HepG2 (cell line): Measurements from ENCODE around the gene NT5DC1. TPM values are rescaled to one million over a fixed set of nuclear protein-coding genes. Genes with fewer than 3 reads are reported as not detected.

ENCODE experiments used
- ATAD3A ChIP-seq: sonication (generic); formaldehyde crosslinking; IDR thresholded peaks from 2 replicates; pipeline ENCODE4 v1.4.0; 2020; ENCODE audit warnings: missing genetic modification reagents
- ATF3 ChIP-seq: sonication (generic); formaldehyde crosslinking; IDR thresholded peaks from 2 replicates; pipeline ENCODE4 v1.4.0; 2020; ENCODE audit warnings: missing genetic modification reagents
- ATF7-NPFF ChIP-seq: sonication (generic); formaldehyde crosslinking; IDR thresholded peaks from 2 replicates; pipeline ENCODE4 v1.8.1; 2023; ENCODE audit warnings: mild to moderate bottlenecking, low read depth, missing genetic modification reagents, moderate library complexity
- FIP1L1 ChIP-seq: fragments of 200-400 bp; formaldehyde crosslinking; IDR thresholded peaks from 2 replicates; pipeline ENCODE4 v1.6.1; 2018; ENCODE audit warnings: low read depth, mild to moderate bottlenecking, low read length, moderate library complexity, borderline replicate concordance; ENCODE audit not compliant: insufficient read depth
- FOSL1 ChIP-seq: sonication (generic); formaldehyde crosslinking; IDR thresholded peaks from 2 replicates; pipeline ENCODE4 v1.9.0; 2021; ENCODE audit warnings: missing genetic modification reagents, borderline replicate concordance
- GATA4 ChIP-seq: sonication (generic); IDR thresholded peaks from 2 replicates; pipeline ENCODE4 v1.6.1; 2016; ENCODE audit warnings: antibody characterized with exemption, low read depth, borderline replicate concordance
- LRRFIP1 ChIP-seq: sonication (generic); formaldehyde crosslinking; conservative IDR thresholded peaks from 2 replicates; pipeline ENCODE4 v1.4.0; 2020; ENCODE audit warnings: missing genetic modification reagents
- MATR3 ChIP-seq: sonication (generic); formaldehyde crosslinking; IDR thresholded peaks from 2 replicates; pipeline ENCODE4 v1.4.0; 2020; ENCODE audit warnings: missing genetic modification reagents
- MXD1 ChIP-seq: sonication (generic); formaldehyde crosslinking; IDR thresholded peaks from 2 replicates; pipeline ENCODE4 v1.4.0; 2020; ENCODE audit warnings: mild to moderate bottlenecking, missing genetic modification reagents
- NFKB2 ChIP-seq: sonication (generic); formaldehyde crosslinking; IDR thresholded peaks from 2 replicates; pipeline ENCODE4 v1.4.0; 2020; ENCODE audit warnings: missing genetic modification reagents, borderline replicate concordance
- NRL ChIP-seq: sonication (generic); formaldehyde crosslinking; IDR thresholded peaks from 2 replicates; pipeline ENCODE4 v1.5.0; 2020; ENCODE audit warnings: missing genetic modification reagents, mild to moderate bottlenecking, moderate library complexity, borderline replicate concordance
- RNF2 ChIP-seq: fragments of 450-650 bp; conservative IDR thresholded peaks from 2 replicates; pipeline ENCODE4 v1.6.1; 2016; ENCODE audit warnings: low read depth
- SNAI1 ChIP-seq: sonication (generic); formaldehyde crosslinking; IDR thresholded peaks from 2 replicates; pipeline ENCODE4 v1.5.0; 2020; ENCODE audit warnings: mild to moderate bottlenecking, missing genetic modification reagents, borderline replicate concordance
- SRSF4 ChIP-seq: fragments of 200-400 bp; formaldehyde crosslinking; IDR thresholded peaks from one replicate; pipeline ENCODE4 v1.6.1; 2018; ENCODE audit warnings: mild to moderate bottlenecking, low read depth, low read length, moderate library complexity; ENCODE audit not compliant: poor library complexity, severe bottlenecking
- TBX3 ChIP-seq: fragments of 450-650 bp; IDR thresholded peaks from 2 replicates; pipeline ENCODE4 v1.6.1; 2017; ENCODE audit warnings: antibody characterized with exemption, mild to moderate bottlenecking, inconsistent platforms, borderline replicate concordance
- ZMAT3 ChIP-seq: sonication (generic); formaldehyde crosslinking; conservative IDR thresholded peaks from 2 replicates; pipeline ENCODE4 v1.7.0; 2021; ENCODE audit warnings: missing genetic modification reagents
- ZNF530 ChIP-seq: sonication (generic); formaldehyde crosslinking; IDR thresholded peaks from 2 replicates; pipeline ENCODE4 v1.5.0; 2020; ENCODE audit warnings: low read depth, mild to moderate bottlenecking, missing genetic modification reagents
- ZNF564 ChIP-seq: sonication (generic); formaldehyde crosslinking; IDR thresholded peaks from 2 replicates; pipeline ENCODE4 v1.8.1; 2023; ENCODE audit warnings: mild to moderate bottlenecking, missing genetic modification reagents
- ZNF839 ChIP-seq: sonication (generic); formaldehyde crosslinking; IDR thresholded peaks from 2 replicates; pipeline ENCODE4 v1.4.0; 2020; ENCODE audit warnings: missing genetic modification reagents, mild to moderate bottlenecking, borderline replicate concordance
- polyA plus RNA-seq, 8 experiments: library from polyadenylated mRNA; depleted of rRNA in 3 of 8; stranded (reverse) in 7 of 8; unstranded in 1 of 8; fragments of >200 nt; fragmentation: Illumina TruSeq in 4 of 8; extraction: Trizol in 4 of 8; gene quantifications; 2 replicates each; pipeline versions ENCODE4 v1.2.1 to v1.2.3, GENCODE V29; 2011 to 2016; ENCODE audit warnings: low read depth in 4 of 8, missing spikeins in 1 of 8, mixed read lengths in 1 of 8; ENCODE audit not compliant: insufficient read depth in 1 of 8
- total RNA-seq, 5 experiments: library from RNA; depleted of rRNA; stranded (reverse); fragments of >200 nt; fragmentation: Illumina TruSeq; extraction: Trizol; gene quantifications; 2 replicates each; pipeline ENCODE4 v1.2.3, GENCODE V29; 2016; ENCODE audit warnings: low read depth in 1 of 5
- TF ChIP-seq, protein P1 (sequence below): fragments of 450-650 bp; IDR thresholded peaks from 2 replicates; pipeline ENCODE4 v1.6.1; 2016
- TF ChIP-seq, protein P2 (sequence below): sonication (generic); formaldehyde crosslinking; IDR thresholded peaks from 2 replicates; pipeline ENCODE4 v1.5.0; 2020; ENCODE audit warnings: missing genetic modification reagents, mild to moderate bottlenecking, borderline replicate concordance

NT5DC1 gene
- total and polyA plus RNA-seq, 2 of the 13 experiments (the other 11 are each of a cell fraction or from before 2014, with no cell fraction given), result 27.0 to 56.1 TPM

GRCh38 chr6:116279232-116280160 is 178.8 kb downstream of the NT5DC1 start, which contains the start of gene TSPYL1 (continued):
- TF ChIP-seq, protein P1, sequence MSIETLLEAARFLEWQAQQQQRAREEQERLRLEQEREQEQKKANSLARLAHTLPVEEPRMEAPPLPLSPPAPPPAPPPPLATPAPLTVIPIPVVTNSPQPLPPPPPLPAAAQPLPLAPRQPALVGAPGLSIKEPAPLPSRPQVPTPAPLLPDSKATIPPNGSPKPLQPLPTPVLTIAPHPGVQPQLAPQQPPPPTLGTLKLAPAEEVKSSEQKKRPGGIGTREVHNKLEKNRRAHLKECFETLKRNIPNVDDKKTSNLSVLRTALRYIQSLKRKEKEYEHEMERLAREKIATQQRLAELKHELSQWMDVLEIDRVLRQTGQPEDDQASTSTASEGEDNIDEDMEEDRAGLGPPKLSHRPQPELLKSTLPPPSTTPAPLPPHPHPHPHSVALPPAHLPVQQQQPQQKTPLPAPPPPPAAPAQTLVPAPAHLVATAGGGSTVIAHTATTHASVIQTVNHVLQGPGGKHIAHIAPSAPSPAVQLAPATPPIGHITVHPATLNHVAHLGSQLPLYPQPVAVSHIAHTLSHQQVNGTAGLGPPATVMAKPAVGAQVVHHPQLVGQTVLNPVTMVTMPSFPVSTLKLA, result no peak
- TF ChIP-seq SRSF4 (no peak), ATF3 (CRISPR knock-in tag) (0 out of 2 replicates have a peak, but pooled peaks have one; percentile 9), GATA4 (peak; percentile 76; the same call in 1 of the 2 replicates), TBX3 (peak; percentile 5; the same call in 1 of the 2 replicates), SNAI1 (CRISPR knock-in tag) (no peak), ZNF564 (CRISPR knock-in tag) (peak; percentile 69; the same call in 1 of the 2 replicates), FOSL1 (CRISPR knock-in tag) (no peak), NRL (peak; percentile 93), FIP1L1 (no peak), MATR3 (CRISPR knock-in tag) (no peak), ATAD3A (no peak), LRRFIP1 (no peak), NFKB2 (peak; percentile 93; the same call in 1 of the 2 replicates), ZNF530 (CRISPR knock-in tag) (no peak), RNF2 (no peak), ZNF839 (peak; percentile 93; the same call in 1 of the 2 replicates), ZMAT3 (CRISPR knock-in tag) (peak; percentile 84; the same call in 1 of the 2 replicates), ATF7-NPFF (CRISPR knock-in tag) (0 out of 2 replicates have a peak, but pooled peaks have one; percentile 68), MXD1 (CRISPR knock-in tag) (peak; percentile 78)
- TF ChIP-seq, protein P2, sequence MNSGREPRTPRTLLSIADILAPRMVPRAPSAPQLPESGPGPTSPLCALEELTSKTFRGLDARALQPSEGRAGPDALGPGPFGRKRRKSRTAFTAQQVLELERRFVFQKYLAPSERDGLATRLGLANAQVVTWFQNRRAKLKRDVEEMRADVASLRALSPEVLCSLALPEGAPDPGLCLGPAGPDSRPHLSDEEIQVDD, result no peak; the same call in 1 of the 2 replicates
